ENCODE data around the gene PHLDA3.

The PHLDA3 gene

DNA sequence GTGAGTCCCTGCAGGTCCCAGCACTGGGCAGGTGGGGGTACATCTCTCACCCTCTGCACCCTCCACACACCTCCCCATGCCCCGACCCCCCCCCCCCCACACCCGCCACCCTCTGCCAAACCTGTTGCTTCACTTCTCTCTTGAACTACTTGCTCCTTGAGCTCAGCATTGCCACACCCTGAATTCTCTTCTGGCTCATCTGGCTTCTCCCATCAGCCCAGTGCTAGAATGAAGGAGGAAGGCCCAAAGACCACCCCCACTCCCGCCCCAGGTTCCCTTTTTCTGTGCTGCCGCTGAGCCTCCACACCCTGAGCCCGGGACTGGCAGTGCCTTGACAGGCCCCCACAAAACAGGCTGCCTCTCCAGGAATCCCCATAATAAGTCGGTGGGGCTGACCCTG, 41.0 kb downstream of the PHLDA3 start:
- peak overlapping the region in 1 of 3 experiments; percentile 47 for H3K27ac Mint-ChIP-seq
- peaks cover 40% of the 10 kb centered on the region for H3K4me1 Mint-ChIP-seq
- H3K4me3 Mint-ChIP-seq = no peak overlapping the region
- no peaks in the 10 kb centered on the region for H3K9me3 Mint-ChIP-seq
- peaks cover 16% of the 10 kb centered on the region for H3K27me3 Mint-ChIP-seq (ENCODE audit: low read depth)
- TF ChIP-seq, protein P1, sequence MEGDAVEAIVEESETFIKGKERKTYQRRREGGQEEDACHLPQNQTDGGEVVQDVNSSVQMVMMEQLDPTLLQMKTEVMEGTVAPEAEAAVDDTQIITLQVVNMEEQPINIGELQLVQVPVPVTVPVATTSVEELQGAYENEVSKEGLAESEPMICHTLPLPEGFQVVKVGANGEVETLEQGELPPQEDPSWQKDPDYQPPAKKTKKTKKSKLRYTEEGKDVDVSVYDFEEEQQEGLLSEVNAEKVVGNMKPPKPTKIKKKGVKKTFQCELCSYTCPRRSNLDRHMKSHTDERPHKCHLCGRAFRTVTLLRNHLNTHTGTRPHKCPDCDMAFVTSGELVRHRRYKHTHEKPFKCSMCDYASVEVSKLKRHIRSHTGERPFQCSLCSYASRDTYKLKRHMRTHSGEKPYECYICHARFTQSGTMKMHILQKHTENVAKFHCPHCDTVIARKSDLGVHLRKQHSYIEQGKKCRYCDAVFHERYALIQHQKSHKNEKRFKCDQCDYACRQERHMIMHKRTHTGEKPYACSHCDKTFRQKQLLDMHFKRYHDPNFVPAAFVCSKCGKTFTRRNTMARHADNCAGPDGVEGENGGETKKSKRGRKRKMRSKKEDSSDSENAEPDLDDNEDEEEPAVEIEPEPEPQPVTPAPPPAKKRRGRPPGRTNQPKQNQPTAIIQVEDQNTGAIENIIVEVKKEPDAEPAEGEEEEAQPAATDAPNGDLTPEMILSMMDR (IDR thresholded peaks at IDR 0.05; ENCODE audit: unreplicated experiment in 3 of 3) = no peak
- peaks cover 4% of the 10 kb centered on the region for H3K36me3 Mint-ChIP-seq (ENCODE audit: low read depth)

DNA sequence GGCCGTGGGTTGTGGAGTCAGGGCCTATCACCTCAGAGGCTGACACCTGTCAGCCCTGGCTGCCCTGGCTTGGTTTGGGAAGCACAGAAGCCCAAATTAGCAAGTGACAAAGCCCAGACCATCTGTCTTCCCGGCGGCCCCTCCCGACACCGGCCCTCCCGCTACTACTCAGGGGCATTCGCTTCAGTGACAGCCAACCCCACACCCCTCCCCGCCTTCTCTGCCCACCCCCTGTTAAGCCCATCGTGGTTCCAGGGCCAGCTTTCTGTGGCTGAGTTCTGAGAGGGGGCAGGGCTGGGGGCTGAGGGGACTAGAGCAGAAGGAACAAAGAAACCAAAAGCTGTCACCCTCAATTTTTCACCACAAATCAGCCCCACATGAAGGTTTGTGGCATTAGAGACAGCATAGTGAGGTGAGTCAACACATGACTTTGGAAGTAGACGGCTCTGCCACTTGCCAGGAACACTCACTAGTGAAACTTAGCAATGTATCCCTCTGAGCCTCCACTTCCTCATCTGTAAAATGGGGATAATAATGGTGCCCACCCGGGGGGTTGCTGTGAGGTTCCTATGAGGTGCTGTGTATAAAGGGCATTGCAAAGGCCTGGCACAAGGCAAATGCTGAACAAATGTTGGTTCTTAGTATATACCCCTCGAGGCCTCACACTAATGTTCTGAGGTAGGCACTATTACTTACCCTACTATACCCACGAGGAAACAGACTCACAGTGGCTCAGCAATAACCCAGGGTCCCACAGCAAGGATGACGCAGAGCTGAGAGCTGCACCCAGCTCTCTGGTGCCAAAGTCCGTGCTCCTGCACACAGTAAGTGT, 42.3 kb downstream of the PHLDA3 start:
- Mint-ChIP-seq H3K27ac (peak overlapping the region in 1 of 3 experiments; percentile 0), H3K4me3 (no peak overlapping the region), H3K4me1 (peaks cover 52% of the 10 kb centered on the region), H3K27me3 (ENCODE audit: low read depth) (peaks cover 16% of the 10 kb centered on the region), H3K9me3 (no peaks in the 10 kb centered on the region), H3K36me3 (ENCODE audit: low read depth) (peaks cover 4% of the 10 kb centered on the region)
- TF ChIP-seq, protein P1 (IDR thresholded peaks at IDR 0.05; ENCODE audit: unreplicated experiment in 3 of 3) = no peak

DNA sequence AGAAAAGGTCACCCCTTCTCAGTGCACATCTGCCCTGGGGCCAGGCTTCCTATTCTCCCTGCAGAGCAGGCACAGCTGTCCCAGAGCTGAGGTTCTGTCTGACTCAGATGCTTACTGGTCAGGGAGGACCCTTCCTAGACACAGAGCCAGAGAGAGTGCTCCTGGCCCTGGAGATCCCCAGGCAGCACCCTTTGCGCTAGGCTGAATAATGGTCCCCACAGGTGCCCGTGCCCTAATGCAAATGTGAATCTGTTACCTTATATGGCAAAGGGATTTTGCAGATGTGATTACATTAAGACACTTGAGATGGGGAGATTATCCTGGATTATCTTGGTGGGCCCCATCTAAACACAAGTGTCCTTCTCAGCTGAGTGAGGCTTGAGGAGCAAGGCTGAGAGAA, 44.8 kb downstream of the PHLDA3 start:
- Mint-ChIP-seq H3K27ac (no peak overlapping the region), H3K36me3 (ENCODE audit: low read depth) (peaks cover 4% of the 10 kb centered on the region), H3K4me3 (no peak overlapping the region), H3K9me3 (no peaks in the 10 kb centered on the region), H3K4me1 (peaks cover 49% of the 10 kb centered on the region), H3K27me3 (ENCODE audit: low read depth) (peaks cover 15% of the 10 kb centered on the region)
- TF ChIP-seq, protein P1 (IDR thresholded peaks at IDR 0.05; ENCODE audit: unreplicated experiment in 3 of 3) = no peak

DNA sequence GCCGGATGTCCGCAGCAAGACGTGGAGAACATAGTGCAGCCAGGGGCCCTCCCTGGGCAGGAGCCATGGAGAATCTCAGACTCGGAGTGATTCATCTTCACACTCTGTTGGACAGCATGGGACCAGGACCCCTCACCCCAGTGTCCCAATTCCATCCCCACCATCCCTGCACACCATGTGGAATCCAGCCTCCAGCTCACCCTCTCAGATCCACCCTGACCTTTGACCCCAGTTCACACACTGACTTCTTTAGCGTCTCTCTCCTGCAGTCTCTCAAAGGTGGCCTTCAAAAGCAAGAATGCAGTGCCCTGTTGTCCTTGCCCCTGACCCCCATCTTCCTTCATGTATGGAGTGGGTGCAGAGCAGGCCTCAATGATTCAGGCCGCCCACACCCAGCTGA, 45.3 kb downstream of the PHLDA3 start:
- Mint-ChIP-seq H3K4me1 (peaks cover 44% of the 10 kb centered on the region), H3K36me3 (ENCODE audit: low read depth) (peaks cover 4% of the 10 kb centered on the region), H3K9me3 (no peaks in the 10 kb centered on the region), H3K4me3 (peak overlapping the region in 1 of 3 experiments; percentile 15), H3K27me3 (ENCODE audit: low read depth) (peaks cover 15% of the 10 kb centered on the region), H3K27ac (peak overlapping the region in 1 of 3 experiments; percentile 43)
- TF ChIP-seq, protein P1 (IDR thresholded peaks at IDR 0.05; ENCODE audit: unreplicated experiment in 3 of 3) = no peak

DNA sequence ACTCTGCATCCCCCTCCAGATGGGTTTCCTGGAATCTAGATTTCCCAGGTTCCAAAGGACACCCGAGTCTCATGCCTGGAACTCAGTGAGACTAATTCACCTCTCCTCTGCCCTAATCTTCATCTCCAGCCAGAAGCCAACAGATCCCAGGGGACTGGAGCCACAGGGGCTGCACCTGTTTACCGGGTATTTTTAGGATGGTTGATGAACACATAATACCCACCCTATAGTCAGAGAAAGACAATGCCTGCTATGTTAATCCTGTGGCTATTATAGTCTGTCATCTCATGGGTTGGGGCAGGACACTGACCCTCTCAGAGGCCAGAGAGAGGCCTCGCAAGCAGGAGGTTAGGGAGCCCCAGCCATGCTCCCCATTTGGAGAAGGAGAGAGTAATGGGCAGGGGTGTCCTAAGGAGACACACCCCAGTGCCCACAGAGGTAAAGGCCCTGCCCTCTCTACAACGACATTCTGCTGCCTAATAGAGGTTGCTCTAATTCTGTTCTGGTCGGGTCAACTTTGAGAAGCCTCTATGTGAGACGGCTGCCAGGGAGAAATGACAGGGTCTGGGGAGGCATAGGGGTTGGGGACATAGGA, 46.5 kb downstream of the PHLDA3 start:
- no peaks in the 10 kb centered on the region for H3K9me3 Mint-ChIP-seq
- peaks cover 9% of the 10 kb centered on the region for H3K27me3 Mint-ChIP-seq (ENCODE audit: low read depth)
- TF ChIP-seq, protein P1 (IDR thresholded peaks at IDR 0.05; ENCODE audit: unreplicated experiment in 3 of 3) = no peak
- peaks cover 4% of the 10 kb centered on the region for H3K36me3 Mint-ChIP-seq (ENCODE audit: low read depth)
- peak overlapping the region in 2 of 3 experiments; percentile 84 to 87 for H3K4me3 Mint-ChIP-seq
- H3K27ac Mint-ChIP-seq = peak overlapping the region in 2 of 3 experiments; percentile 10 to 29
- peaks cover 44% of the 10 kb centered on the region for H3K4me1 Mint-ChIP-seq
